Liver (tissue), 9 donors: ENCODE results near the gene RBPJ. TPM values are rescaled to one million over a fixed set of nuclear protein-coding genes. Genes with fewer than 3 reads are reported as not detected.

Experiments
- DNase-seq: peaks from one replicate; pipeline ENCODE4 v3.0.0-alpha.2; 2017; ENCODE audit warnings: low spot score
- H3K27ac ChIP-seq, 2 donors: one replicate each; pipeline ENCODE4 v1.7.0; 2013; ENCODE audit warnings: inconsistent platforms in 2 of 2, low read length in 2 of 2, control low read depth in 1 of 2, low read depth in 1 of 2, mild to moderate bottlenecking in 1 of 2
- H3K27me3 ChIP-seq, 4 donors: one replicate each; pipeline versions ENCODE4 v1.6.1 to v1.7.0; 2013; ENCODE audit warnings: low read length in 3 of 4, inconsistent platforms in 1 of 4, mild to moderate bottlenecking in 1 of 4, moderate library complexity in 1 of 4; ENCODE audit not compliant: control insufficient read depth in 4 of 4, insufficient read depth in 4 of 4
- H3K36me3 ChIP-seq, 4 donors: one replicate each; pipeline versions ENCODE4 v1.6.1 to v1.7.0; 2013; ENCODE audit warnings: low read length in 3 of 4, mild to moderate bottlenecking in 3 of 4, low read depth in 1 of 4, moderate library complexity in 1 of 4; ENCODE audit not compliant: control insufficient read depth in 4 of 4, insufficient read depth in 3 of 4
- H3K4me1 ChIP-seq, 4 donors: one replicate each; pipeline versions ENCODE4 v1.6.1 to v1.7.0; 2013; ENCODE audit warnings: low read length in 3 of 4, mild to moderate bottlenecking in 3 of 4, moderate library complexity in 1 of 4; ENCODE audit not compliant: control insufficient read depth in 4 of 4, insufficient read depth in 4 of 4
- H3K4me3 ChIP-seq, 3 donors: one replicate each; pipeline versions ENCODE4 v1.6.1 to v1.7.0; 2013; ENCODE audit warnings: low read length in 3 of 3, control low read depth in 1 of 3, low read depth in 1 of 3, mild to moderate bottlenecking in 1 of 3
- H3K9ac ChIP-seq, 2 donors: one replicate each; pipeline ENCODE4 v1.7.0; 2013; ENCODE audit warnings: low read length in 2 of 2, mild to moderate bottlenecking in 2 of 2, moderate library complexity in 2 of 2, control low read depth in 1 of 2, low read depth in 1 of 2
- H3K9me3 ChIP-seq, 4 donors: one replicate each; pipeline versions ENCODE4 v1.6.1 to v1.7.0; 2013; ENCODE audit warnings: low read length in 3 of 4; ENCODE audit not compliant: control insufficient read depth in 4 of 4
- ATF3 ChIP-seq: IDR thresholded peaks from 2 replicates; pipeline ENCODE4 v1.6.1; 2016; ENCODE audit warnings: antibody characterized with exemption
- EGR1 ChIP-seq, 2 donors: IDR thresholded peaks; 2 replicates each; pipeline ENCODE4 v1.6.1; 2016 to 2018; ENCODE audit warnings: antibody characterized with exemption in 2 of 2, low read depth in 2 of 2
- FOXA1 ChIP-seq: IDR thresholded peaks from 2 replicates; pipeline ENCODE4 v1.6.1; 2016; ENCODE audit warnings: antibody characterized with exemption
- FOXA2 ChIP-seq: IDR thresholded peaks from 2 replicates; pipeline ENCODE4 v1.6.1; 2016; ENCODE audit warnings: antibody characterized with exemption
- GABPA ChIP-seq, 2 donors: IDR thresholded peaks in 1 of 2; conservative IDR thresholded peaks in 1 of 2; 2 replicates each; pipeline ENCODE4 v1.6.1; 2016; ENCODE audit warnings: antibody characterized with exemption in 2 of 2, mild to moderate bottlenecking in 1 of 2, moderate library complexity in 1 of 2
- HNF4A ChIP-seq, 2 donors: conservative IDR thresholded peaks; 2 replicates each; pipeline ENCODE4 v1.6.1; 2016; ENCODE audit warnings: antibody characterized with exemption in 2 of 2, mild to moderate bottlenecking in 2 of 2
- HNF4G ChIP-seq: IDR thresholded peaks from 2 replicates; pipeline ENCODE4 v1.6.1; 2016; ENCODE audit warnings: antibody characterized with exemption
- JUND ChIP-seq, 2 donors: IDR thresholded peaks; 2 replicates each; pipeline ENCODE4 v1.6.1; 2016; ENCODE audit warnings: antibody characterized with exemption in 2 of 2
- MAX ChIP-seq: IDR thresholded peaks from 2 replicates; pipeline ENCODE4 v1.6.1; 2016; ENCODE audit warnings: antibody characterized with exemption
- NR2F2 ChIP-seq: IDR thresholded peaks from 2 replicates; pipeline ENCODE4 v1.6.1; 2016; ENCODE audit warnings: antibody characterized with exemption
- RAD21 ChIP-seq, 2 donors: IDR thresholded peaks; 2 replicates each; pipeline ENCODE4 v1.6.1; 2016; ENCODE audit warnings: antibody characterized with exemption in 2 of 2, mild to moderate bottlenecking in 2 of 2
- RXRA ChIP-seq, 2 donors: IDR thresholded peaks; 2 replicates each; pipeline ENCODE4 v1.6.1; 2017 to 2018; ENCODE audit warnings: antibody characterized with exemption in 2 of 2, mild to moderate bottlenecking in 1 of 2
- SP1 ChIP-seq: IDR thresholded peaks from 2 replicates; pipeline ENCODE4 v1.6.1; 2018; ENCODE audit warnings: antibody characterized with exemption, mild to moderate bottlenecking
- TAF1 ChIP-seq: conservative IDR thresholded peaks from 2 replicates; pipeline ENCODE4 v1.6.1; 2016; ENCODE audit warnings: antibody characterized with exemption, mild to moderate bottlenecking
- YY1 ChIP-seq: IDR thresholded peaks from 2 replicates; pipeline ENCODE4 v1.6.1; 2016; ENCODE audit warnings: antibody characterized with exemption, mild to moderate bottlenecking
- WGBS: extraction: QIAGEN DNeasy Blood & Tissue Kit; methylation state at CpG from one replicate; pipeline ENCODE4 v1.1.7; 2013; 5-methylcytosine and 5-hydroxymethylcytosine counted together
- polyA plus RNA-seq, 2 donors: library from polyadenylated mRNA; stranded (reverse) in 1 of 2; unstranded in 1 of 2; fragments of 200-250 nt in 1 of 2; fragments of >200 nt in 1 of 2; fragmentation: Nextera tagmentation in 1 of 2; extraction: Ambion mirVana in 1 of 2; gene quantifications; one replicate each; pipeline versions ENCODE4 v1.2.1 to v1.2.3, GENCODE V29; 2013 to 2015
- total RNA-seq, 2 donors: library from RNA; depleted of rRNA; stranded (reverse); fragments of >200 nt; gene quantifications; one replicate each; pipeline ENCODE4 v1.2.3, GENCODE V29; 2014
- TF ChIP-seq, protein P1 (sequence below): IDR thresholded peaks from 2 replicates; pipeline ENCODE4 v1.6.1; 2016; ENCODE audit warnings: antibody characterized with exemption, mild to moderate bottlenecking
- TF ChIP-seq, protein P2 (sequence below): fragments of 150-350 bp; IDR thresholded peaks from 2 replicates; pipeline ENCODE4 v1.5.1; 2017; ENCODE audit warnings: improper control_type of control experiment, low read depth, low read length; ENCODE audit not compliant: missing input control
- donor health status: healthy.
- donor health status: healthy.
- donor health status: healthy.
- donor health status: healthy.
- donor health status: healthy.

Gene RBPJ
- total and polyA plus RNA-seq, 4 donors: 8.0 to 32.2 (median 22.9) TPM

DNA sequence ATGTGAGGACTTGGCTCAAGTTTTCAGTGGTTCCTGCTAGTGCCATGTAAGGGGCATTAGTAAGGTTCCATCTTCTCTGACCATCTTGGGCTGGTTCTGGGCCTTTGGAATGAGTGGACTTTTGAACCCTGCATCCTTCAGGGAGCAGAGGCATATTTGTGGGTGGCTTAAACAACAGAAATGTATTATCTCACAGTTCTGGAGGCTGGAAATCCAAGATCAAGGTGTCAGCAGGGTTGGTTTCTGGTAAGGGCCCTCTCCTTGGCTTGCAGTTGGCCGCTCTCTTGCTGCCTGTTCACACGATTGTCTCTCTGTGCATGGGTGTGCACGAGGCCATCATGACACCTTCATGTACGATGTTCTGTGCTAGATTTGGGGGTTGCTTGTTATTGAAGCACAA is 148.2 kb downstream of the RBPJ start:
- no peaks in the 10 kb centered on the region for H3K27me3 ChIP-seq
- DNase-seq: no peak

DNA sequence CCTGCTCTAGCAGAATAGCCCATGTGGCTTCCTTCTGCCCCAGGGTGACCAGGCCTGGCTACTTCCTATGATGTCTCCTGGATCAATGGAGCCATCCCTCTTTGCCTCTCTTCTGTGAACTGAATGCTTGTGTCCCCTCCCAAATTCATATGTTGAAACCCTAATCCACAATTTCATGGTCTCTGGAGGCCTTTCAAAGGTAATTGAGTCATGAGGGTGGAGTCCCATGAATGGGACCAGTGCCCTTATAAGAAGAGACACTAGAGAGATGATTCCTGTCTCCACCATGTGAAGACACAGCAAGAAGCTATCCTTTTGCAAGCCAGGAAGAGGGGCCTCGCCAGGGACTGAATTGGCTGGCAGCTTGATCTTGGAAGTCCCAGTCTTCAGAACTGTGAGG is 151.1 kb downstream of the RBPJ start:
- H3K9me3 ChIP-seq: no peaks in the 10 kb centered on the region
- 62% methylated on average over 1 of the region's 1 CpG for WGBS
- H3K27me3 ChIP-seq: no peaks in the 10 kb centered on the region
- no peak overlapping the region for H3K9ac ChIP-seq
- no peak overlapping the region for H3K27ac ChIP-seq
- TF ChIP-seq, protein P1, sequence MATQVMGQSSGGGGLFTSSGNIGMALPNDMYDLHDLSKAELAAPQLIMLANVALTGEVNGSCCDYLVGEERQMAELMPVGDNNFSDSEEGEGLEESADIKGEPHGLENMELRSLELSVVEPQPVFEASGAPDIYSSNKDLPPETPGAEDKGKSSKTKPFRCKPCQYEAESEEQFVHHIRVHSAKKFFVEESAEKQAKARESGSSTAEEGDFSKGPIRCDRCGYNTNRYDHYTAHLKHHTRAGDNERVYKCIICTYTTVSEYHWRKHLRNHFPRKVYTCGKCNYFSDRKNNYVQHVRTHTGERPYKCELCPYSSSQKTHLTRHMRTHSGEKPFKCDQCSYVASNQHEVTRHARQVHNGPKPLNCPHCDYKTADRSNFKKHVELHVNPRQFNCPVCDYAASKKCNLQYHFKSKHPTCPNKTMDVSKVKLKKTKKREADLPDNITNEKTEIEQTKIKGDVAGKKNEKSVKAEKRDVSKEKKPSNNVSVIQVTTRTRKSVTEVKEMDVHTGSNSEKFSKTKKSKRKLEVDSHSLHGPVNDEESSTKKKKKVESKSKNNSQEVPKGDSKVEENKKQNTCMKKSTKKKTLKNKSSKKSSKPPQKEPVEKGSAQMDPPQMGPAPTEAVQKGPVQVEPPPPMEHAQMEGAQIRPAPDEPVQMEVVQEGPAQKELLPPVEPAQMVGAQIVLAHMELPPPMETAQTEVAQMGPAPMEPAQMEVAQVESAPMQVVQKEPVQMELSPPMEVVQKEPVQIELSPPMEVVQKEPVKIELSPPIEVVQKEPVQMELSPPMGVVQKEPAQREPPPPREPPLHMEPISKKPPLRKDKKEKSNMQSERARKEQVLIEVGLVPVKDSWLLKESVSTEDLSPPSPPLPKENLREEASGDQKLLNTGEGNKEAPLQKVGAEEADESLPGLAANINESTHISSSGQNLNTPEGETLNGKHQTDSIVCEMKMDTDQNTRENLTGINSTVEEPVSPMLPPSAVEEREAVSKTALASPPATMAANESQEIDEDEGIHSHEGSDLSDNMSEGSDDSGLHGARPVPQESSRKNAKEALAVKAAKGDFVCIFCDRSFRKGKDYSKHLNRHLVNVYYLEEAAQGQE: no peak
- TF ChIP-seq JUND (IDR thresholded peaks at IDR 0.05): no peak
- no peak for TF ChIP-seq HNF4A (conservative IDR thresholded peaks at IDR 0.05)
- TF ChIP-seq RAD21 (IDR thresholded peaks at IDR 0.05): no peak
- no peak for TF ChIP-seq TAF1
- TF ChIP-seq EGR1 (IDR thresholded peaks at IDR 0.05; ENCODE audit: low read depth in 2 of 2): no peak
- TF ChIP-seq, protein P2, sequence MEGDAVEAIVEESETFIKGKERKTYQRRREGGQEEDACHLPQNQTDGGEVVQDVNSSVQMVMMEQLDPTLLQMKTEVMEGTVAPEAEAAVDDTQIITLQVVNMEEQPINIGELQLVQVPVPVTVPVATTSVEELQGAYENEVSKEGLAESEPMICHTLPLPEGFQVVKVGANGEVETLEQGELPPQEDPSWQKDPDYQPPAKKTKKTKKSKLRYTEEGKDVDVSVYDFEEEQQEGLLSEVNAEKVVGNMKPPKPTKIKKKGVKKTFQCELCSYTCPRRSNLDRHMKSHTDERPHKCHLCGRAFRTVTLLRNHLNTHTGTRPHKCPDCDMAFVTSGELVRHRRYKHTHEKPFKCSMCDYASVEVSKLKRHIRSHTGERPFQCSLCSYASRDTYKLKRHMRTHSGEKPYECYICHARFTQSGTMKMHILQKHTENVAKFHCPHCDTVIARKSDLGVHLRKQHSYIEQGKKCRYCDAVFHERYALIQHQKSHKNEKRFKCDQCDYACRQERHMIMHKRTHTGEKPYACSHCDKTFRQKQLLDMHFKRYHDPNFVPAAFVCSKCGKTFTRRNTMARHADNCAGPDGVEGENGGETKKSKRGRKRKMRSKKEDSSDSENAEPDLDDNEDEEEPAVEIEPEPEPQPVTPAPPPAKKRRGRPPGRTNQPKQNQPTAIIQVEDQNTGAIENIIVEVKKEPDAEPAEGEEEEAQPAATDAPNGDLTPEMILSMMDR: no peak
- TF ChIP-seq FOXA2: no peak
- no peak for TF ChIP-seq SP1
- TF ChIP-seq MAX: no peak
- no peak for TF ChIP-seq GABPA (IDR thresholded peaks at IDR 0.05 in 1 of 2, conservative IDR thresholded peaks at IDR 0.05 in 1 of 2)
- TF ChIP-seq ATF3: no peak
- no peak for TF ChIP-seq RXRA (IDR thresholded peaks at IDR 0.05)
- TF ChIP-seq FOXA1: no peak
- no peak for TF ChIP-seq HNF4G
- TF ChIP-seq NR2F2: no peak
- no peak for TF ChIP-seq YY1
- no peaks in the 10 kb centered on the region for H3K36me3 ChIP-seq
- DNase-seq: no peak
- H3K4me1 ChIP-seq: no peaks in the 10 kb centered on the region
- no peak overlapping the region for H3K4me3 ChIP-seq

More for the DNA sequence above, 148.2 kb downstream of the RBPJ start:
- WGBS: 68% methylated on average over 4 of the region's 4 CpGs
- Histone ChIP-seq H3K9me3 (no peaks in the 10 kb centered on the region), H3K27ac (no peak overlapping the region), H3K4me3 (no peak overlapping the region), H3K36me3 (no peaks in the 10 kb centered on the region), H3K4me1 (no peaks in the 10 kb centered on the region), H3K9ac (no peak overlapping the region)
- TF ChIP-seq NR2F2: no peak
- no peak for TF ChIP-seq HNF4G
- no peak for TF ChIP-seq ATF3
